Spleen (tissue), 7 donors: ENCODE measurements around the gene UNC45B.

Experiments used
- POLR2AphosphoS5 ChIP-seq, 3 donors: sonication (generic); formaldehyde crosslinking; IDR thresholded peaks; one replicate each; pipeline ENCODE4 v1.5.1; 2017; ENCODE audit warnings: antibody characterized with exemption in 3 of 3
- TF ChIP-seq, protein P1 (sequence below), 11 experiments: fragments of 200-600 bp in 7 of 11; fragments of 450-650 bp in 4 of 11; sonication (generic) in 4 of 11; IDR thresholded peaks in 8 of 11; conservative IDR thresholded peaks in 3 of 11; 1 replicate in 7 of 11; 2 replicates in 4 of 11; pipeline versions ENCODE4 v1.4.0 to v1.8.0; 2016 to 2021; ENCODE audit warnings: antibody characterized with exemption in 11 of 11, inconsistent platforms in 4 of 11, mild to moderate bottlenecking in 1 of 11
- donor health status: DM: no; HTN: no; CAD: no; lungs with moderate emphysema.
- donor health status: DM: no; HTN: no; CAD: no.
- donor health status: DM: no; HTN: no; CAD: no.

DNA sequence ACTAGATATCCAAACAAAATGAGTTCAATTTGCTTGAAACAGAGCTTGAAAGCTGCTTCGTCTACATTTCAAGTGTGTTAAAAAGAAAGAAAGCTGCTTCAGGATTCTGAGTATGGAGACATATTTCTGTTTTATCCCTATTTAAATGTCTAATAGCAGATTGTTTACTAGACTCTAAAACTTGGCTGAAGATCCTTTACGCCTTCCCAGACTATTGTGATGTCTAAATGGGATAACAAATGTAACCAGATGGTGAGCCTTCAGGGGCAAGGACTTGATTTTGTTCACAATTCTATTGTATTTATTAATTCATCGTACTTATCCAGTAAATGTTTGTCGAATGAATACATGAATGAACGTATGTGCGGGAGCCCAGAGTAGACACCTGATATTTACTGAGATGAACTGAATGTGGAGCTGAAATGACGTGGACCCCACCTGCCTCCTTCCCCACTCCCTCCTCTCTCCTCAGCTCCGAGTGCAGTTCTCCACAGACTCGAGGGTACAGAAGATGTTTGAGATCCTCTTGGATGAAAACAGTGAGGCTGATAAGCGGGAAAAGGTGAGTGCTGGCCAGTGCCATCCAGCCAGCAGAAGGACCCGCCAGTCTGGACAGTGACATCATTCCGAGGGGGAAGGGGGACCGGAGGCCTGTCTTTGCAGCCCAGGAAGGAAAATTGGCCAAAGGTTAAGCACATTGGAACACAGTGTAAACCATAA is 5.0 kb downstream of the UNC45B start:
- TF ChIP-seq, protein P1, sequence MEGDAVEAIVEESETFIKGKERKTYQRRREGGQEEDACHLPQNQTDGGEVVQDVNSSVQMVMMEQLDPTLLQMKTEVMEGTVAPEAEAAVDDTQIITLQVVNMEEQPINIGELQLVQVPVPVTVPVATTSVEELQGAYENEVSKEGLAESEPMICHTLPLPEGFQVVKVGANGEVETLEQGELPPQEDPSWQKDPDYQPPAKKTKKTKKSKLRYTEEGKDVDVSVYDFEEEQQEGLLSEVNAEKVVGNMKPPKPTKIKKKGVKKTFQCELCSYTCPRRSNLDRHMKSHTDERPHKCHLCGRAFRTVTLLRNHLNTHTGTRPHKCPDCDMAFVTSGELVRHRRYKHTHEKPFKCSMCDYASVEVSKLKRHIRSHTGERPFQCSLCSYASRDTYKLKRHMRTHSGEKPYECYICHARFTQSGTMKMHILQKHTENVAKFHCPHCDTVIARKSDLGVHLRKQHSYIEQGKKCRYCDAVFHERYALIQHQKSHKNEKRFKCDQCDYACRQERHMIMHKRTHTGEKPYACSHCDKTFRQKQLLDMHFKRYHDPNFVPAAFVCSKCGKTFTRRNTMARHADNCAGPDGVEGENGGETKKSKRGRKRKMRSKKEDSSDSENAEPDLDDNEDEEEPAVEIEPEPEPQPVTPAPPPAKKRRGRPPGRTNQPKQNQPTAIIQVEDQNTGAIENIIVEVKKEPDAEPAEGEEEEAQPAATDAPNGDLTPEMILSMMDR (IDR thresholded peaks at IDR 0.05 in 8 of 11, conservative IDR thresholded peaks at IDR 0.05 in 3 of 11): no peak
- no peak for TF ChIP-seq POLR2AphosphoS5 (IDR thresholded peaks at IDR 0.05)
